Small intestine (tissue), 7 donors: ENCODE results near the gene DLG2. TPM values are rescaled to one million over a fixed set of nuclear protein-coding genes. Genes with fewer than 3 reads are reported as not detected.

ENCODE experiments used
- DNase-seq, 2 donors: peaks; one replicate each; pipeline versions ENCODE4 v3.0.0 to v3.0.0-alpha.2; 2013
- FAIRE-seq: peaks from 2 replicates; lab custom pipeline; 2012; peaks lifted over from hg19 to GRCh38; lab: Jason Lieb, UNC
- H3K27ac ChIP-seq, 3 donors: one replicate each; pipeline ENCODE4 v1.5.1; 2013; ENCODE audit warnings: low read length in 2 of 3, mild to moderate bottlenecking in 2 of 3, control low read depth in 1 of 3, inconsistent platforms in 1 of 3, low read depth in 1 of 3, moderate library complexity in 1 of 3
- H3K27me3 ChIP-seq, 3 donors: one replicate each; pipeline ENCODE4 v1.6.1; 2013; ENCODE audit warnings: low read length in 3 of 3, inconsistent platforms in 1 of 3; ENCODE audit not compliant: control insufficient read depth in 3 of 3, insufficient read depth in 3 of 3
- H3K36me3 ChIP-seq, 3 donors: one replicate each; pipeline ENCODE4 v1.6.1; 2013; ENCODE audit warnings: low read length in 3 of 3, inconsistent platforms in 1 of 3, low read depth in 1 of 3, mild to moderate bottlenecking in 1 of 3, moderate library complexity in 1 of 3; ENCODE audit not compliant: control insufficient read depth in 3 of 3, insufficient read depth in 2 of 3
- H3K4me1 ChIP-seq, 3 donors: one replicate each; pipeline ENCODE4 v1.6.1; 2013; ENCODE audit warnings: low read length in 2 of 3, inconsistent platforms in 1 of 3, low read depth in 1 of 3, mild to moderate bottlenecking in 1 of 3, moderate library complexity in 1 of 3; ENCODE audit not compliant: control insufficient read depth in 3 of 3, insufficient read depth in 2 of 3
- H3K4me3 ChIP-seq, 3 donors: one replicate each; pipeline ENCODE4 v1.5.1; 2013; ENCODE audit warnings: low read length in 3 of 3, control low read depth in 1 of 3, inconsistent platforms in 1 of 3, low read depth in 1 of 3, mild to moderate bottlenecking in 1 of 3, moderate library complexity in 1 of 3
- H3K9me3 ChIP-seq, 2 donors: one replicate each; pipeline ENCODE4 v1.6.1; 2013; ENCODE audit warnings: low read depth in 1 of 2, low read length in 1 of 2; ENCODE audit not compliant: control insufficient read depth in 2 of 2, insufficient read depth in 1 of 2
- WGBS, 3 donors: extraction: QIAGEN DNeasy Blood & Tissue Kit; methylation state at CpG; one replicate each; pipeline ENCODE4 v1.1.7; 2013; 5-methylcytosine and 5-hydroxymethylcytosine counted together
- polyA plus RNA-seq, 4 donors: library from polyadenylated mRNA; stranded (reverse) in 3 of 4; unstranded in 1 of 4; fragments of 200-250 nt in 3 of 4; fragments of 120-200 nt in 1 of 4; gene quantifications; one replicate each; pipeline versions ENCODE4 v1.2.1 to v1.2.3, GENCODE V29; 2013
- donor health status: healthy with polysubstance abuse.
- donor health status: control.
- donor health status: control.
- donor health status: Bipolar disorder and iron deficiency.
- donor health status: healthy.

DLG2 gene
- polyA plus RNA-seq, 4 donors: 0.22 to 1.6 (median 1.1) TPM

GRCh38 chr11:83554876-83555275 is 2072.3 kb downstream of the DLG2 start:
- DNase-seq: no peak
- Histone ChIP-seq H3K9me3 (no peaks in the 10 kb centered on the region), H3K4me1 (no peaks in the 10 kb centered on the region), H3K36me3 (no peaks in the 10 kb centered on the region), H3K27me3 (no peaks in the 10 kb centered on the region), H3K4me3 (no peak overlapping the region), H3K27ac (no peak overlapping the region)
- FAIRE-seq: no peak

DNA sequence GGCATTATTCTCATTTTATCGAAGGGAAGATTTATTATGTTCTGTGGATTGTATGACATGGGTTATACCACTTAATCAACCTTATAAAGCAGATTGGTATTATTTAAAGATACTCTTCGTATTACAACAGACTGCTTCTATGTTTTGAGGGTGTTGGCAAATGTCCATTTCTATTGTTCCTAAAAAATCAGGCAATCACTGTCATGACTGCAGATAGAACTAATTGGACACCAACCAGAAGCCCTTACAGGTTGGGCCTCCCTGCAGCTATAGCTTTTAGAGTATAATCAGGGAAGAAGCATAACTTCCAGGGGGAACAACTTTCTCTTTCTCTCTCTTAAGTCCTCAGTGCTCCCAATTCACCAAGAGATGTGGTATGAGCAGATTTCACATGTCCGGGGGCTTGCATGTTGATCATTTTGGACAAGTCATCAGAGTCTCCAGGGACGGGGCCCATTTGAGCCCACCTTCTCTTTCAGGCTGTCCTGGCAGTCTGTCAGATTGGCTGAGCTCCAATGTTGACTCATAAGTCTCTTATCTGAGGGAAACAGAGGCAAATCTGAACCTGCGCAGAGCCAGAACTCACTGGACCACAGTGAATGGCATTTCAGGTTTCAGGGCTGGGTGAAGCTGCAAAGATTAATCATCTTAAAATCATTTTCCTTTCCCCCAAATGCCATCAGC is 2077.0 kb downstream of the DLG2 start:
- no peak overlapping the region for H3K27ac ChIP-seq
- no peak for DNase-seq
- H3K36me3 ChIP-seq: no peaks in the 10 kb centered on the region
- no peaks in the 10 kb centered on the region for H3K4me1 ChIP-seq
- 68 to 76% (median 71%) methylated on average over 5 of the region's 5 CpGs for WGBS, 3 donors
- no peaks in the 10 kb centered on the region for H3K27me3 ChIP-seq
- no peak overlapping the region for H3K4me3 ChIP-seq
- H3K9me3 ChIP-seq: no peaks in the 10 kb centered on the region
- FAIRE-seq: no peak

DNA sequence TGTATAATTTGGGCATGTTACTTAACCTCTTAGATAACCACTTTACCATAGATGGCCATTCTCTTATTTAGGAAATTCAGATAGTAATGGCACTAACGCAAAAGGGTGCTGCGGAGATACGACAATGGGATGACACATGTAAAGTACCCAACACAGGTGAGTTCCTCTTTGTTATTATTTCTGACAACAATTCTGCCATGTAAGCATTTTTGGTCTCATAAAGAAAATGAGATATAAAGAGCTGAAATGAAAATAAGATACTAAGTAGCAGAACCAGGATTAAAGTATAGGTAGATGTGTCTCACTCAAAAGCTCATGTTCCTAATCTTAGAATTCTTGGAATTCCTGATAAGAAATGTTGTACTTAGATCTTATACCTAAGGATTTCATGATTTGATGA is 2080.8 kb downstream of the DLG2 start:
- 80 to 84% (median 82%) methylated on average over 3 of the region's 3 CpGs for WGBS, 3 donors
- DNase-seq: no peak
- no peaks in the 10 kb centered on the region for H3K36me3 ChIP-seq
- H3K4me3 ChIP-seq: no peak overlapping the region
- no peaks in the 10 kb centered on the region for H3K27me3 ChIP-seq
- peaks cover 4 to 13% (median 5%) of the 10 kb centered on the region in 3 donors for H3K4me1 ChIP-seq
- H3K9me3 ChIP-seq: no peaks in the 10 kb centered on the region
- no peak for FAIRE-seq
- no peak overlapping the region for H3K27ac ChIP-seq

- Histone ChIP-seq H3K36me3 (no peaks in the 10 kb centered on the region), H3K4me1 (peaks cover 4 to 13% (median 5%) of the 10 kb centered on the region in 3 donors), H3K27me3 (no peaks in the 10 kb centered on the region), H3K27ac (no peak overlapping the region), H3K4me3 (no peak overlapping the region), H3K9me3 (no peaks in the 10 kb centered on the region)
- FAIRE-seq: no peak
- DNase-seq: no peak
- 68 to 80% (median 78%) methylated on average over 6 of the region's 6 CpGs for WGBS, 3 donors
Measured at GRCh38 chr11:83545494-83546260, 2081.5 kb downstream of the DLG2 start.

DNA sequence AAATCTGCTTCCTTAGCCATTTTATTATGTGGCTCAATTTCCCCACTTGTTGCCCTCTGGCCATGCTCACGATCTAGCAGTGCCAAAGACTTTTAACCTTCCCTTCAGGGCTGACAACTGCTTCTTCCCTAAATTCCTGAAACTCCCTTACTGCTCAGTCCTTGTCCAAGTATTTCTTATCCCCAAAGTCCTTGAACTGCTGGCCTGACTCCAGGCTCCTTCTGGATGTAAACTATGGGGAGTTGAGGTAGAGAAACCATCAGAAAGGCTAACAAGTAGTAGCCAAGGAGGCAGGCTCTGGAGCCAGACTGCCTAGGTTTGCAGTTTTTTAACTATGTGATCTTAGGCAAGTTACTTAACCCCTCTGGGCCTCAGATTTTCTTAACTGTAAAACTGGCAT is 2082.3 kb downstream of the DLG2 start:
- H3K27me3 ChIP-seq: no peaks in the 10 kb centered on the region
- H3K36me3 ChIP-seq: no peaks in the 10 kb centered on the region
- no peak for DNase-seq
- peaks cover 4 to 13% (median 5%) of the 10 kb centered on the region in 3 donors for H3K4me1 ChIP-seq
- no peak overlapping the region for H3K4me3 ChIP-seq
- WGBS, 3 donors: 29 to 51% (median 50%) methylated on average over 1 of the region's 1 CpG
- H3K27ac ChIP-seq: peak overlapping the region in 1 of 3 donors; percentile 81
- H3K9me3 ChIP-seq: no peaks in the 10 kb centered on the region
- FAIRE-seq: no peak

DNA sequence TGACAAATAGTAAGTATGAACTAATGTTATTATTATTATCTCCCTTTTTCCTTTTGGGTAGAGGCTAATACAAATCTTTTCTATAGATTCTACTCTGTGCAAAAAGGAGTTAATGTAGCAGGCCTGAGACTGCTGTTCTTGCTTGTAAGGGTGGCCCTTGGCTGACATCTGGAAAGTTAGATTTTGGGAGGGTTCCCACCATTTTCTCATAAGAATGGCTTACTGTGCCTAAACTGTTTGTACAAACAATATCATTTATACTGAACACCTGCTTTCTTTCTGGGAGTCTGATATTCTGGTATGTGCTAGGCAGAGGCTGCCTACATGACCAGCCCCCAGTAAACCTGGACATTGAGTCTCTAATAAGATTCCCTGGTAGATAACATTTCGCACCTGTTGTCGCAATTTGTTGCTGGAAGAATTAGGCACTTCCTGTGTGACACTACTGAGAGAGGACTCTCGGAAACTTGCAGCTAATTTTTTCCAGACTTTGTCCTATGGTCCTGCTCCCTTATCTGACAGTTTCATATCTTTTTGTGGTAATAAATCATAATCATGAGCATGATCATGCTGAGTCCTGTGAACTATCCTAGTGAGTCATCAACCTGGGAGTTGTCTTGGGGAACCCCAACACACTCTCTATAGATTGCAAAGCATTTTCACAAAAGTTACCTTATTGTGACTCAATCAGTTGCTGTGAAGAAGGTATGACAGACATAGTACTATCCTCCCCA is 2083.3 kb downstream of the DLG2 start:
- no peaks in the 10 kb centered on the region for H3K36me3 ChIP-seq
- peak; percentile 78 to 89 for DNase-seq
- 25 to 60% (median 39%) methylated on average over 3 of the region's 3 CpGs for WGBS, 3 donors
- no peaks in the 10 kb centered on the region for H3K27me3 ChIP-seq
- no peak overlapping the region for H3K4me3 ChIP-seq
- no peak for FAIRE-seq
- H3K27ac ChIP-seq: peak overlapping the region in 1 of 3 donors; percentile 81
- H3K4me1 ChIP-seq: peaks cover 4 to 13% (median 5%) of the 10 kb centered on the region in 3 donors
- H3K9me3 ChIP-seq: no peaks in the 10 kb centered on the region

DNA sequence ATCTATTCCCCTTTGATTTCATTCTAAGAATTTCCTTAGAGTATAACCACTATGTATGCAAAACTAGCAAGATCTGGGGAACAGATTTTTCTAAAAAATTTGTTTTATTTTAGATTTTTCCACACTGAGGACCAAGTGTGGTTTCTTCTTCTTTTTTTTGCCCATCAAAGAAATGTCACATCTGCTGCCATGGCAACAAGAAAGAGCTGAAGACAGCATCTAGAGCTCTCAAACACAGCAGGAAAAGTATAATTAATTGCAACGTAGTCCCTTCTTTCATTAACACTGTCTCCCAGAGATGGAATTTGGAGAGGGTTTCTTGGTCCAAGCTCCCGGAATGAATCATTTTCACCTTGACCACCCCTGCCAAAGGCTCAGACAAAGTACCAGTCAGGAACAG is 2084.3 kb downstream of the DLG2 start:
- DNase-seq (no peak), FAIRE-seq (no peak)
- peaks cover 4 to 13% (median 5%) of the 10 kb centered on the region in 3 donors for H3K4me1 ChIP-seq
- H3K27me3 ChIP-seq: no peaks in the 10 kb centered on the region
- no peaks in the 10 kb centered on the region for H3K36me3 ChIP-seq
- no peak overlapping the region for H3K4me3 ChIP-seq
- no peak overlapping the region for H3K27ac ChIP-seq
- 82 to 89% (median 86%) methylated on average over 2 of the region's 2 CpGs for WGBS, 3 donors
- no peaks in the 10 kb centered on the region for H3K9me3 ChIP-seq

DNA sequence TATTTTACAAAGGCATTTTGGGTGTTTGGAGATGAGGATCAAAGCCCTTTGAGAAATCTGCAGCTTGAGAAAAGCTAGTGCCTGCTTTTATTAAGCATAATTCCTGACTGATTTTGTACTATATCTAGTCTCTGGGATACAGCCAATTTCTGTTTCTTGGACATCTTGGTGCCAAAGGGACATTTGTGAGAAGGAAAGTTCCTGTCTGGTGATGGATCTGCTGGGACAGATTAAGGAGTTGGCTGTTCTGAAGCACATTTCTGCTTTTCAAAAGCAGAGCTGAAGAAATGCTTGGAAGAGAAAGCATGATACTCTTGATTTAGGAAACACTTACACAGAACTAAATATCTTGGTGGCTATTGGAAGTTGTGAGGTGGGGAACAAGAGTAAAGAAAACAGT is 2086.4 kb downstream of the DLG2 start:
- Histone ChIP-seq H3K27me3 (no peaks in the 10 kb centered on the region), H3K4me1 (peaks cover 4 to 13% (median 5%) of the 10 kb centered on the region in 3 donors), H3K27ac (no peak overlapping the region), H3K36me3 (no peaks in the 10 kb centered on the region), H3K9me3 (no peaks in the 10 kb centered on the region), H3K4me3 (no peak overlapping the region)
- DNase-seq (no peak), FAIRE-seq (no peak)
